Measurements from ENCODE around the gene CPNE5.

DNA sequence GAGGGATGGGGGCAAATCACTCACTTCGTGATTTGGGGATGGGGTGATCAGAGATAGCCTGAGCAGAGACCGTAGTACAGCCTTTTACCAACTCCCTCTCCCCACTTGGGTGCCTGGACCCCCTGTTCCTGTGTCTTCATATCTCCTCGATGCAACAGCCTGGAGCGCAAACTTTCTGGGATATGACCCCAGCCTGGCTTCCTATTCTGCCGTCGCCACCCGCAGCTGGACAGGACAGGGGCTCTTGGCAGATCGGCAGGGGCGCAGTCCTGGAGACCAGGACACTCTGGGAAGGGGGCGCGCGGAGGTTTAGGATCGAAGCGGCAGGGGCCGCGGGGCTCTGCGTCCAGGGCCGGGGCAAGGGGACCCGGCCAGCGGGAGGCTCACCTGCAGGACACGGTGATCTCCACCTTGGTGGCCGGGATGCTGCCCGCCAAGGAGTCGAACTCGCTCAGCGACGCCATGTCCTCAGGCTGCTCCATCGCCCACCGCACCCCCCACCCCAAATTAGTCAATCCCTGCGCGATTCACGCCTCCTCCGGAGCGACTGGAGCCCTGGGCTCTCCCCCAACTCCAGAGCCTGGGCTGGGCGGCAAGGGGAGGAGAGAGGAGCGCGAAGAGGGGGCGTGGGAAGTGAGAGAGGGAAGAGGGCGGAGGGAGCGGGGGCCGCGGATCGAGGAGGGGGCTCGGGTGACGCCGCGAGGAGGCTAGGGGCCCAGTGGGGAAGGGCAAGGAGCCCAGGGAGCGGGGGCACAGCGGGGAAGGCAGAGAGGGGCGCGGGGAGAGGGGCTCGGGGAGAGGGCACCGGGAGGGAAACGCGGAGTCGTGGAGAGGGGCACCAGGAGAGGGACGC is at the start of gene CPNE5:
- TF ChIP-seq POLR2A (IDR thresholded peaks at IDR 0.05), result no peak
- TF ChIP-seq, protein P1, sequence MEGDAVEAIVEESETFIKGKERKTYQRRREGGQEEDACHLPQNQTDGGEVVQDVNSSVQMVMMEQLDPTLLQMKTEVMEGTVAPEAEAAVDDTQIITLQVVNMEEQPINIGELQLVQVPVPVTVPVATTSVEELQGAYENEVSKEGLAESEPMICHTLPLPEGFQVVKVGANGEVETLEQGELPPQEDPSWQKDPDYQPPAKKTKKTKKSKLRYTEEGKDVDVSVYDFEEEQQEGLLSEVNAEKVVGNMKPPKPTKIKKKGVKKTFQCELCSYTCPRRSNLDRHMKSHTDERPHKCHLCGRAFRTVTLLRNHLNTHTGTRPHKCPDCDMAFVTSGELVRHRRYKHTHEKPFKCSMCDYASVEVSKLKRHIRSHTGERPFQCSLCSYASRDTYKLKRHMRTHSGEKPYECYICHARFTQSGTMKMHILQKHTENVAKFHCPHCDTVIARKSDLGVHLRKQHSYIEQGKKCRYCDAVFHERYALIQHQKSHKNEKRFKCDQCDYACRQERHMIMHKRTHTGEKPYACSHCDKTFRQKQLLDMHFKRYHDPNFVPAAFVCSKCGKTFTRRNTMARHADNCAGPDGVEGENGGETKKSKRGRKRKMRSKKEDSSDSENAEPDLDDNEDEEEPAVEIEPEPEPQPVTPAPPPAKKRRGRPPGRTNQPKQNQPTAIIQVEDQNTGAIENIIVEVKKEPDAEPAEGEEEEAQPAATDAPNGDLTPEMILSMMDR (IDR thresholded peaks at IDR 0.05), result no peak
- TF ChIP-seq EP300 (IDR thresholded peaks at IDR 0.05), result no peak
